HG02571 (cell line): Measurements from ENCODE around the gene PER1.

Experiments
- ATAC-seq: cut with Tn5 transposase; IDR thresholded peaks from one replicate; pipeline ENCODE4 v1.9.1; 2021; ENCODE audit warnings: mild to moderate bottlenecking, moderate library complexity; ENCODE audit not compliant: unreplicated experiment

PER1 gene

DNA sequence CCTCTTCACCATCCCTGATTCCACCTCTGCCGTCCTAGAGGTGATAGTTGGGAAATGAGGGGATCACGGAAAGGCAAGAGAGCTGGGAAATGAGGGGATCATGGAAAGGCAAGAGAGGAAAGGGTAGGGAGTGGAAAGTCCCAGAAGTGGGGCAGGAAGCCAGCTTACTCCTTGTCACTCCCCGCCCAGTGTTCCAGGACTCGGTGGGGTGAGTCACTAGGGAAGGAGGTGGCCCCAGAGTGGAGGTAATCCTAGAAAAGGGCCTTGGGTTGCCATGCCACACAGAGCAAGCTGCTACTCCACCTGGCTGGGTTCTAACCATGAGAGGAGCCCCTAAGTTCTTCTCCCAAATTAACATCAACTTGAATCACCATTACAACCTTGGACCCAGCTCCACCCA lies 48.7 kb downstream of the PER1 start:
- no peak for ATAC-seq

- no peak for ATAC-seq
These were observed 50.5 kb downstream of the PER1 start for GRCh38 chr17:8101721-8102120.

GRCh38 chr17:8100763-8101162 lies 51.4 kb downstream of the PER1 start:
- ATAC-seq: no peak

GRCh38 chr17:8100111-8100510 lies 52.1 kb downstream of the PER1 start:
- ATAC-seq: no peak

DNA sequence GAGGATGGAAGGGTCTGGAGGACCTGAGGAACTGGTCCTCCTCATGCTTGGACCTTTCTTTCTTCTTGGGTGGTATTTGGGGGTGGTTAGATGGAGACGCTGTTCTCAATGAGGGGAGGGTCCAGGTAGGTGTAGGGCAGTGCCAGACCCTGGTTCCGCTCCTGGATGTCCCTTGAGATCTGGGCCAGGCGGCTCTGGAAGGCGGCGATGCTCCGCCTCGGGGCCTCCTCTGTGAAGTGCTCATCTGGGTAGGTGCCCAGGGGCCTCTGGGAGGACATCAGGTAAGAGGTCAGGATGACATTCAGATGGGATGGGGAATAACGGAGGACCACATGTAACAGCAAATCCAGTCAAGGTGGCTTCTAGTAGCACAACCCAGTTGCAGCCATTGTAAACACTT lies 55.7 kb downstream of the PER1 start:
- no peak for ATAC-seq

DNA sequence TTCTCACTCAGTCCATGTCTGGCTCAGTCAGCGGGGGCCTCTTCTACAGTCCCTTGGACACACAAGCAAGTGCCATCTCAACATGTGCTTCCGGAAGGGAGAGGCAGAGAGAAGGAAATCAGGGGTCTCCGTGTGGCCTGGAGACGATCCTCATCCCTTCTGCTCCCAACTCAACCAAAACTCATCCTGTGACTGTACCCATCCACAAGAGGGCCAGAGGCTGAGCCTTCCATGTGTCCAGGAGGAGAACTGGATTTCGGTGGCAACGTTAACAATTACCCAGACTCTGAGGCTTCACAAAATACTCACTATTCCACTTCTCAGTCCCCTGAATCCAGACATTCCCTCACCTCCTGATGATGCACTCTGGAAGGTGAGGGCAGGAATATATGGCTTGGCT lies 56.8 kb downstream of the PER1 start:
- no peak for ATAC-seq

GRCh38 chr17:8091033-8091687 lies 61.0 kb downstream of the PER1 start:
- ATAC-seq: no peak
